OCI-LY1 (cell line): Measurements from ENCODE around the gene ZNF22.

Source experiments
- H2AFZ ChIP-seq: fragments of 200-600 bp; sonication (generic), shearing (Covaris generic); 2 replicates; pipeline ENCODE4 v1.6.0; 2014; ENCODE audit warnings: antibody characterized with exemption, mild to moderate bottlenecking, low read length
- H3F3A ChIP-seq: fragments of 200-600 bp; sonication (generic), shearing (Covaris generic); 2 replicates; pipeline ENCODE4 v1.6.0; 2014; ENCODE audit warnings: mild to moderate bottlenecking, antibody characterized with exemption, low read length, moderate library complexity; ENCODE audit not compliant: insufficient read depth
- H3K27ac ChIP-seq: fragments of 200-600 bp; sonication (generic); 2 replicates; pipeline ENCODE4 v1.5.1; 2014; ENCODE audit warnings: low read length, mixed run types, mild to moderate bottlenecking, low read depth; ENCODE audit not compliant: poor library complexity, severe bottlenecking
- H3K27me3 ChIP-seq: fragments of 200-600 bp; sonication (generic); 2 replicates; pipeline ENCODE4 v1.6.0; 2014; ENCODE audit warnings: antibody characterized with exemption, mild to moderate bottlenecking, low read length, moderate library complexity; ENCODE audit not compliant: insufficient read depth
- H3K36me3 ChIP-seq: fragments of 200-600 bp; sonication (generic); 2 replicates; pipeline ENCODE4 v1.6.1; 2014; ENCODE audit warnings: mild to moderate bottlenecking, antibody characterized with exemption, low read length, moderate library complexity, mixed read lengths; ENCODE audit not compliant: insufficient read depth
- H3K4me1 ChIP-seq: fragments of 200-600 bp; sonication (generic); 2 replicates; pipeline ENCODE4 v1.5.1; 2014; ENCODE audit warnings: mild to moderate bottlenecking, low read length, moderate library complexity; ENCODE audit not compliant: insufficient read depth, severe bottlenecking
- H3K4me2 ChIP-seq: fragments of 200-600 bp; sonication (generic), shearing (Covaris generic); 2 replicates; pipeline ENCODE4 v1.6.1; 2014; ENCODE audit warnings: low read length
- H3K4me3 ChIP-seq: fragments of 200-600 bp; sonication (generic); 2 replicates; pipeline ENCODE4 v1.5.1; 2014; ENCODE audit warnings: low read length, low read depth, mild to moderate bottlenecking, mixed read lengths; ENCODE audit not compliant: poor library complexity, severe bottlenecking
- H3K79me2 ChIP-seq: fragments of 200-600 bp; shearing (Covaris generic); 2 replicates; pipeline ENCODE4 v1.6.1; 2016; ENCODE audit warnings: mixed run types, low read length, mixed read lengths; ENCODE audit not compliant: insufficient read depth
- H3K9ac ChIP-seq: fragments of 200-600 bp; sonication (generic), shearing (Covaris generic); 2 replicates; pipeline ENCODE4 v1.6.1; 2014; ENCODE audit warnings: mild to moderate bottlenecking, low read length, mixed read lengths
- H3K9me2 ChIP-seq: fragments of 200-600 bp; sonication (generic), shearing (Covaris generic); 2 replicates; pipeline ENCODE4 v1.6.1; 2014; ENCODE audit warnings: low read depth, mild to moderate bottlenecking, low read length, mixed read lengths
- H3K9me3 ChIP-seq: fragments of 200-600 bp; shearing (Covaris generic); 2 replicates; pipeline ENCODE4 v1.6.1; 2014; ENCODE audit warnings: low read length, mixed read lengths
- H4K20me1 ChIP-seq: fragments of 200-600 bp; sonication (generic), shearing (Covaris generic); 2 replicates; pipeline ENCODE4 v1.6.0; 2016; ENCODE audit warnings: mild to moderate bottlenecking, low read length; ENCODE audit not compliant: insufficient read depth
- EZH2 ChIP-seq: fragments of 200-600 bp; sonication (generic), shearing (Covaris generic); IDR thresholded peaks from 2 replicates; pipeline ENCODE4 v1.8.0; 2017; ENCODE audit warnings: borderline replicate concordance, mixed run types, mild to moderate bottlenecking, antibody characterized with exemption, low read length, moderate library complexity, mixed read lengths
- TF ChIP-seq, protein P1 (sequence below): fragments of 200-600 bp; sonication (generic), shearing (Covaris generic); IDR thresholded peaks from 2 replicates; pipeline ENCODE4 v1.5.1; 2017; ENCODE audit warnings: mild to moderate bottlenecking, antibody characterized with exemption, low read length, moderate library complexity, mixed read lengths

The ZNF22 gene

DNA sequence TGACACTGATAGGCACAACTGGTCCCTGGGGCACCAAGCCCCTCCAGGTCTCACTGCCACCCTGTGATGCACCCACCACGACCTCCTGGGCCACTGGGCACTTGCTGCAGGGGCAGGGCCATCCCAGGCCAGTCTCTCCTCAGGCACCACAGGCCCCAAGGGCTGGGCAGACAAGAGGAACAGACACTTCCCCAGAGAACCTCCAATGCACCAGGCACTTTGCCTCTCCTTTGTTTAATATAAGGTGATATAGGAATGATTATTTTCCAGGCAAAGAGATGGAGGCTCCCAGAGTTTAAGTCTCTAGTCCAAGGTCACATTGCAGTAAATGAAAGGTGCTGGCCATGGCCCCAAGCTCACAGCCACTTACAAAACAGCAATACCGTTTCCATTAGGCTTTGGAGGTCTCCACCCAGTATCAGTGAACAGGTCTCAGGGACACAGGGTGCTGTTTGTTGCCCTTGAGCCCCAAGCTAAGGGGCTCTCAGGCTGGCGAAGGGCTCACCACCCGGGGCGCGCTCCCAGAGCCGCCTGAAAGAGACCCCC is 26.6 kb upstream of the ZNF22 start:
- peak overlapping the region; percentile 87; the same call in 1 of the 2 replicates for H2AFZ ChIP-seq
- no peaks in the 10 kb centered on the region for H3F3A ChIP-seq
- no peak overlapping the region for H3K27ac ChIP-seq
- H3K4me3 ChIP-seq = peak overlapping the region; percentile 60
- no peaks in the 10 kb centered on the region for H3K9me2 ChIP-seq
- H3K27me3 ChIP-seq = no peaks in the 10 kb centered on the region
- H3K36me3 ChIP-seq = no peaks in the 10 kb centered on the region
- H3K9ac ChIP-seq = peak overlapping the region; percentile 53; the same call in 1 of the 2 replicates
- no peaks in the 10 kb centered on the region for H3K9me3 ChIP-seq
- peaks cover 15% of the 10 kb centered on the region for H3K4me1 ChIP-seq
- peak overlapping the region; percentile 89 for H3K4me2 ChIP-seq
- TF ChIP-seq, protein P1, sequence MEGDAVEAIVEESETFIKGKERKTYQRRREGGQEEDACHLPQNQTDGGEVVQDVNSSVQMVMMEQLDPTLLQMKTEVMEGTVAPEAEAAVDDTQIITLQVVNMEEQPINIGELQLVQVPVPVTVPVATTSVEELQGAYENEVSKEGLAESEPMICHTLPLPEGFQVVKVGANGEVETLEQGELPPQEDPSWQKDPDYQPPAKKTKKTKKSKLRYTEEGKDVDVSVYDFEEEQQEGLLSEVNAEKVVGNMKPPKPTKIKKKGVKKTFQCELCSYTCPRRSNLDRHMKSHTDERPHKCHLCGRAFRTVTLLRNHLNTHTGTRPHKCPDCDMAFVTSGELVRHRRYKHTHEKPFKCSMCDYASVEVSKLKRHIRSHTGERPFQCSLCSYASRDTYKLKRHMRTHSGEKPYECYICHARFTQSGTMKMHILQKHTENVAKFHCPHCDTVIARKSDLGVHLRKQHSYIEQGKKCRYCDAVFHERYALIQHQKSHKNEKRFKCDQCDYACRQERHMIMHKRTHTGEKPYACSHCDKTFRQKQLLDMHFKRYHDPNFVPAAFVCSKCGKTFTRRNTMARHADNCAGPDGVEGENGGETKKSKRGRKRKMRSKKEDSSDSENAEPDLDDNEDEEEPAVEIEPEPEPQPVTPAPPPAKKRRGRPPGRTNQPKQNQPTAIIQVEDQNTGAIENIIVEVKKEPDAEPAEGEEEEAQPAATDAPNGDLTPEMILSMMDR = no peak
- TF ChIP-seq EZH2 = no peak
- no peaks in the 10 kb centered on the region for H4K20me1 ChIP-seq
- no peaks in the 10 kb centered on the region for H3K79me2 ChIP-seq

- TF ChIP-seq, protein P1 = peak; percentile 91
- no peak for TF ChIP-seq EZH2
- H3K27me3 ChIP-seq = no peaks in the 10 kb centered on the region
- H3K79me2 ChIP-seq = no peaks in the 10 kb centered on the region
- no peaks in the 10 kb centered on the region for H3K9me2 ChIP-seq
- H3K4me2 ChIP-seq = peak overlapping the region; percentile 89
- H3K4me1 ChIP-seq = peaks cover 15% of the 10 kb centered on the region
- no peaks in the 10 kb centered on the region for H4K20me1 ChIP-seq
- H3F3A ChIP-seq = no peaks in the 10 kb centered on the region
- peak overlapping the region; percentile 53; the same call in 1 of the 2 replicates for H3K9ac ChIP-seq
- peak overlapping the region; percentile 60 for H3K4me3 ChIP-seq
- no peaks in the 10 kb centered on the region for H3K9me3 ChIP-seq
- no peaks in the 10 kb centered on the region for H3K36me3 ChIP-seq
- no peak overlapping the region for H3K27ac ChIP-seq
- H2AFZ ChIP-seq = peak overlapping the region; percentile 87; the same call in 1 of the 2 replicates
Measured at GRCh38 chr10:44974628-44975430, 25.9 kb upstream of the ZNF22 start.

- H4K20me1 ChIP-seq = no peaks in the 10 kb centered on the region
- H3K4me2 ChIP-seq = no peak overlapping the region
- H3K79me2 ChIP-seq = no peaks in the 10 kb centered on the region
- no peaks in the 10 kb centered on the region for H3K9me3 ChIP-seq
- peaks cover 15% of the 10 kb centered on the region for H3K4me1 ChIP-seq
- no peak overlapping the region for H3K27ac ChIP-seq
- no peak overlapping the region for H2AFZ ChIP-seq
- no peaks in the 10 kb centered on the region for H3K36me3 ChIP-seq
- no peaks in the 10 kb centered on the region for H3F3A ChIP-seq
- no peak overlapping the region for H3K9ac ChIP-seq
- H3K27me3 ChIP-seq = peaks cover 3% of the 10 kb centered on the region; the same call in 1 of the 2 replicates
- no peak overlapping the region for H3K4me3 ChIP-seq
- H3K9me2 ChIP-seq = no peaks in the 10 kb centered on the region
- TF ChIP-seq EZH2 = no peak
- TF ChIP-seq, protein P1 = no peak
Measured at GRCh38 chr10:44975431-44976331, 25.0 kb upstream of the ZNF22 start.
